Fibroblast of skin of left quadriceps (primary cell): Measurements from ENCODE around the gene EIPR1.
"Not testable (repeated sequence)": the region's sequence is repeated elsewhere in the genome, so short reads cannot be mapped to it uniquely, and the experiment has no call there.

Source experiments
- DNase-seq, 2 experiments: peaks; one replicate each; pipeline ENCODE4 v3.0.0-alpha.2; 2013; ENCODE audit warnings: low read depth in 2 of 2

Gene EIPR1

GRCh38 chr2:3357926-3358325 is 19.7 kb downstream of the EIPR1 start:
- DNase-seq, result no peak

- DNase-seq, result not testable (repeated sequence)
Measured at GRCh38 chr2:3357446-3357845, 20.2 kb downstream of the EIPR1 start.

- no peak for DNase-seq
Measured at GRCh38 chr2:3356799-3357198, 20.8 kb downstream of the EIPR1 start.

GRCh38 chr2:3355951-3356569 is 21.6 kb downstream of the EIPR1 start:
- no peak for DNase-seq

- no peak for DNase-seq
Measured at GRCh38 chr2:3354986-3355385, 22.6 kb downstream of the EIPR1 start.

- no peak for DNase-seq
Measured at GRCh38 chr2:3349211-3349693, 28.4 kb downstream of the EIPR1 start.

GRCh38 chr2:3348767-3349166 is 28.9 kb downstream of the EIPR1 start:
- DNase-seq, result no peak

GRCh38 chr2:3345621-3346020 is 32.0 kb downstream of the EIPR1 start:
- no peak for DNase-seq

- no peak for DNase-seq
Measured at GRCh38 chr2:3344897-3345296, 32.7 kb downstream of the EIPR1 start.

- no peak for DNase-seq
Measured at GRCh38 chr2:3343012-3343411, 34.6 kb downstream of the EIPR1 start.

GRCh38 chr2:3342324-3342723 is 35.3 kb downstream of the EIPR1 start:
- no peak for DNase-seq

GRCh38 chr2:3341336-3341735 is 36.3 kb downstream of the EIPR1 start:
- no peak for DNase-seq

- DNase-seq, result no peak
Measured at GRCh38 chr2:3340144-3340543, 37.5 kb downstream of the EIPR1 start.

GRCh38 chr2:3338340-3338739 is 39.3 kb downstream of the EIPR1 start:
- DNase-seq, result no peak

- DNase-seq, result no peak
Measured at GRCh38 chr2:3336844-3337243, 40.8 kb downstream of the EIPR1 start.

- no peak for DNase-seq
Measured at GRCh38 chr2:3334392-3335345, 42.9 kb downstream of the EIPR1 start.

- no peak for DNase-seq
Measured at GRCh38 chr2:3332133-3332532, 45.5 kb downstream of the EIPR1 start.

- no peak for DNase-seq
Measured at GRCh38 chr2:3329491-3329890, 48.1 kb downstream of the EIPR1 start.

- DNase-seq, result no peak
Measured at GRCh38 chr2:3326871-3327270, 50.7 kb downstream of the EIPR1 start.

- no peak for DNase-seq
Measured at GRCh38 chr2:3326182-3326537, 51.5 kb downstream of the EIPR1 start.

GRCh38 chr2:3325458-3326181 is 52.0 kb downstream of the EIPR1 start:
- no peak for DNase-seq
